HUES6 (cell line): ENCODE data around the gene FAM13A.

ENCODE experiments used
- H3K27ac ChIP-seq: 2 replicates; pipeline ENCODE4 v1.7.0; 2013; ENCODE audit warnings: low read depth, mild to moderate bottlenecking, low read length, inconsistent platforms
- H3K27me3 ChIP-seq: 2 replicates; pipeline ENCODE4 v1.6.1; 2013; ENCODE audit warnings: low read length; ENCODE audit not compliant: control insufficient read depth, insufficient read depth
- H3K36me3 ChIP-seq: 2 replicates; pipeline ENCODE4 v1.6.1; 2013; ENCODE audit warnings: low read length; ENCODE audit not compliant: control insufficient read depth, insufficient read depth
- H3K4me1 ChIP-seq: 2 replicates; pipeline ENCODE4 v1.6.1; 2013; ENCODE audit warnings: low read length; ENCODE audit not compliant: control insufficient read depth, insufficient read depth
- H3K4me3 ChIP-seq: 2 replicates; pipeline ENCODE4 v1.5.1; 2013; ENCODE audit warnings: low read depth, low read length
- H3K9ac ChIP-seq: one replicate; pipeline ENCODE4 v1.6.1; 2013; ENCODE audit warnings: mild to moderate bottlenecking, low read length
- H3K9me3 ChIP-seq: 2 replicates; pipeline ENCODE4 v1.6.1; 2013; ENCODE audit warnings: low read depth, low read length; ENCODE audit not compliant: control insufficient read depth, insufficient read depth

Gene FAM13A

DNA sequence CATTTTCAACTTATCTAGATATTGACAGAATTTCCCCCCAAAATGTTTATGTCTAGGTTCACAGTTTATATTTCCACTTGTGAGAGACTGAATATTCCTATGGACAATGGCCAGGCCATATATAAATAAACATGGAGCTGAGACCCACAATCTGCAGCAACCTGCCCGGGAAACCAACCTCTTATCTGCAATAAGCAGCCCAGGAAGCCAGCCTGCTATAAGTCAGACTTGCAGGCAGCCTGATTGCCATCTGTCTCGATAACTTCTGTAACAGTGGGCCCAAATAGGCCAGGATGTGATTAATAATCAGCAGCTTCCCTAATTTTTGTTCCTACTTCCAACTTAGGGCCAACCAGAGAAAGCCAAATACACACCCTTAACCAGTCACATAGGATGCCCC lies 354.2 kb downstream of the FAM13A start:
- Histone ChIP-seq H3K4me3 (no peak overlapping the region), H3K9ac (no peak overlapping the region), H3K4me1 (no peaks in the 10 kb centered on the region), H3K36me3 (0 out of 2 replicates have a peak, but pooled peaks cover 3% of the 10 kb centered on the region), H3K9me3 (no peaks in the 10 kb centered on the region), H3K27ac (no peak overlapping the region), H3K27me3 (no peaks in the 10 kb centered on the region)

DNA sequence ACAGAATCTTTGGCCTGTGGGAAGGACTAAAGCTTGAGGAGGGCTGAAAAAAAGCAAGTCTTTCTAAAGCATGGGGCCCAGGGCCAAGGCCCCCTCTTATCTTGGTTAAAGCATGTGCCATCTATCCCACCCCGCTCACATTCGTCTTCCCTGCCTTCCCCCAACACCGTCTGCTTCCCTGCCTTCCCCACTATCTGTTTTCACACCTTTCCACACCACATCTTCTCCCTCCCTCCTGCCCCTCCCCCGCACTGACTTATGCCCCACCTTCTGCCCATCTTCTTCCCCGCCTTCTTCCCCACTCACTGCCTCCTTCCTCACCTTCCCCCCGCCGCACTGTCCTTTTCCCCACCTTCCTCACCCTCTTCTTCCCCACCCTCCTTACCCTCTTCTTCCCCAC lies 358.5 kb downstream of the FAM13A start:
- no peaks in the 10 kb centered on the region for H3K9me3 ChIP-seq
- H3K36me3 ChIP-seq, result no peaks in the 10 kb centered on the region
- no peak overlapping the region for H3K4me3 ChIP-seq
- no peaks in the 10 kb centered on the region for H3K27me3 ChIP-seq
- no peak overlapping the region for H3K9ac ChIP-seq
- H3K4me1 ChIP-seq, result no peaks in the 10 kb centered on the region
- H3K27ac ChIP-seq, result no peak overlapping the region

DNA sequence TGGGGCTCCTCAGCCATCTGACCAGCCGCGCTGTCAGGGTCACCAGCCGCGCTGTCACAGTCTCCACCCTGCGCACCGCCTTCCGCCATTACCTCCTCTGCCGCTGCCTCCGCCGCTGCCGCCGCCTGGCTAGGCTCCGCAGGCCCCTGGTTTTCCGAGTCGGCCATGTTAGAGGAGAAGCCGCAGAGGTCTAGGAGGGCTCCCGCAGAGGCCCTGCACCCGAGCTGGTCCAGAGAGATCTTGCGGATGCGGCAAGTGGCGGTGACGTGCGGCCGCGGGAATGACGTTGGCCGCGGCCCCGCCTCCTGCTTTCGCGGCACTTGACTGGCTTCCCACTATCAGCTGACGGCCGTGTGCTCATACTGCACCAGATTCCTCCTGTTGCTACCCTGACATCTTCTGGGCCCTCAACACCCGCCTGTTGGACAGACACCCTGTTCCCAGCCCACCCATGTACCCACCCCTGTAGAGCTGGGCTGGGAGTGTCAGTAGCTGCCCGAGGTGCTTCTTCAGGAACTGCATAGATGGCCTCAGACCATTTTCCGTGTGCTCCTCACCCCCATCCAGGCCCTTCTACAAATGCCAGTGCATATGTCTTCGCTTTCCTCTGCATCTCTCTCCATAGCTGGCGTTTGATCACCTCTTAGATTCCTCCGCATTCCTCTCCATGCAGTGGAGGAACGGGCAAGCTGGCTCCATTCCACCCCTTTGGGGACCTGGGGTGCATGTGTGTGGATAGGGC lies 359.2 kb downstream of the FAM13A start, which contains the start of gene NAP1L5:
NAP1L5 (minus strand) TSS at position 242 of the 742 bp plus-strand sequence; CDS start at position 167, 75 bp downstream.
- no peak within 1 kb of the TSS for H3K27ac ChIP-seq
- peak within 1 kb of the TSS; percentile 10 for H3K9ac ChIP-seq
- no peaks in the 10 kb centered on the region for H3K36me3 ChIP-seq
- H3K4me3 ChIP-seq, result peak within 1 kb of the TSS; percentile 59
- no peaks in the 10 kb centered on the region for H3K27me3 ChIP-seq
- H3K9me3 ChIP-seq, result no peaks in the 10 kb centered on the region
- no peaks in the 10 kb centered on the region for H3K4me1 ChIP-seq

DNA sequence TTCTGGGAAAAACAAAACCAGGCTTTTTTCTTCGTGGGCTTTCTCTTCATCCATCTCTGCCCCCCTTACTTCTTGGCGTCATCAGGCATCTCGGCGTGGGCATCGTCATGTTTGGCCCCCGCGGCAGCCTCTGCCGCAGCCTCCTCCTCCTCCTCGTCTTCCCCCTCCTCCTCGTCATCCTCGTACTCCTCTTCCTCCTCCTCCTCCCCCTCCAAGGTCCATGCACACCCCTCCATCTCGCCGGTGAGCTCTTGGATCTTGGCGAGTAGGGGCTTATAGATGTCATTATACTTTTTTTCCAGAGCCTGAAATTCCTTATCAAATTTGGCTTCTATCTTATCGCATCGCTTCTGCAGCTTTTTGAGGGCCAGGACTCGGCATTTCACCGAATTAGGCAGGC lies 359.8 kb downstream of the FAM13A start:
- Histone ChIP-seq H3K9ac (no peak overlapping the region), H3K27me3 (no peaks in the 10 kb centered on the region), H3K4me3 (peak overlapping the region; percentile 59), H3K36me3 (no peaks in the 10 kb centered on the region), H3K27ac (no peak overlapping the region), H3K9me3 (no peaks in the 10 kb centered on the region), H3K4me1 (no peaks in the 10 kb centered on the region)

DNA sequence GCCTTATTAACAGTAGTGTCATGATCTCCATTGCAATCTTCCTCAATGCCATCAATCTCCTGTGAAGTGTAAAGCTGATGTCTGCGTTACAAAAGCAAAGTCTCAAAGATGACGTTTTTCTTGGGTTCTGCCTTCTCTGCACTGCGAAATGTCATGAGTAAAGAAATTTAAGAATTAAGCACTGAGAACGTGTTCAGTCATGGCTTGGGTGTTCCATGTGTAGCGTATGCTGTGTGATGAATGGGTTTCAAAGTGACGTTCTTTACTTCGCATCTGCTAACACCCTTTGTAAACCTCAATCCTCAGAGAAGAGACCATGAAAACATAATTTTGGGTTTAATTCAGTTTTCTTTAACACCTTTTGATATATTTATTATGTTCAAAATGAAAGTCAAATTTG lies 360.4 kb downstream of the FAM13A start:
- Histone ChIP-seq H3K4me1 (no peaks in the 10 kb centered on the region), H3K9ac (no peak overlapping the region), H3K27me3 (no peaks in the 10 kb centered on the region), H3K27ac (no peak overlapping the region), H3K4me3 (no peak overlapping the region), H3K36me3 (no peaks in the 10 kb centered on the region), H3K9me3 (no peaks in the 10 kb centered on the region)

DNA sequence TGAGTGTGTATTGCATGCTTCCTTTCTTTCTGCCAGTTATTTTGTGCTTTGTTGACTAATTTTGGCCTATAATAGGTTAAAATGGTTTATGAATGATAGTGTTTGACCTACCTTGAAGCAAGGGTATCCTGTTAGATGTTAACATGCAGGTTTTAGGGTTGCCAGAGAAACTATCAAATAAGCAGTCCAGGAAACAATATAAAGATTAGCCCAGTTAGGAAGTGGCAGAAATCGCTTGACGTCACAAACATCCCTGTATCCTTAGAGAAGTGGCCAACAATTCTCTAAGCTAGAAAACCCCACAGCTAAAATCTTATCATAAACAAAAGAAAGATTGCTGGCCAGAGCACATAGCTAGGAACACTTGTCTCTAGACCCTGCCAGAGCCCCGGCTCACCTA lies 363.2 kb downstream of the FAM13A start:
- Histone ChIP-seq H3K4me1 (no peaks in the 10 kb centered on the region), H3K36me3 (no peaks in the 10 kb centered on the region), H3K9me3 (no peaks in the 10 kb centered on the region), H3K27ac (no peak overlapping the region), H3K9ac (no peak overlapping the region), H3K4me3 (no peak overlapping the region), H3K27me3 (no peaks in the 10 kb centered on the region)

DNA sequence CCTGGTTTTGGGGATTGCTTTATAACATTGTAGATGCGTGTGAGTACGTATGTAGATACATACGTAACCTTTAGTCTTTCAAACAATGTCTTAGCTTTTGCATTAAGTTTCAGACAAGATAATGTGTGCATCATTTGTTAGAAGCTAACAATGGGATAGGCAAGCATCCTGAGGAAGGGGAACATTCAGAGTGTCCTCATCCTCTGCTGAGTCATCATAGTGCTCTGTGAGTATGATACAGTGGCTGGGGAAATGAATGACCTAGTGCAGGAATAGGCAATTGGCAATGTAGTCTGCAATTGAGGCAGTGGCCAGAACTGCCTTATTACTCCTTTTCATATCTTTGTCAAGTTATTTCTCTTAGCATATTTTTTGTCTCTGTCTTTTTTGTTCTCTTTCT lies 366.6 kb downstream of the FAM13A start:
- Histone ChIP-seq H3K4me1 (no peaks in the 10 kb centered on the region), H3K9me3 (no peaks in the 10 kb centered on the region), H3K36me3 (no peaks in the 10 kb centered on the region), H3K9ac (no peak overlapping the region), H3K27me3 (no peaks in the 10 kb centered on the region), H3K4me3 (no peak overlapping the region), H3K27ac (no peak overlapping the region)

DNA sequence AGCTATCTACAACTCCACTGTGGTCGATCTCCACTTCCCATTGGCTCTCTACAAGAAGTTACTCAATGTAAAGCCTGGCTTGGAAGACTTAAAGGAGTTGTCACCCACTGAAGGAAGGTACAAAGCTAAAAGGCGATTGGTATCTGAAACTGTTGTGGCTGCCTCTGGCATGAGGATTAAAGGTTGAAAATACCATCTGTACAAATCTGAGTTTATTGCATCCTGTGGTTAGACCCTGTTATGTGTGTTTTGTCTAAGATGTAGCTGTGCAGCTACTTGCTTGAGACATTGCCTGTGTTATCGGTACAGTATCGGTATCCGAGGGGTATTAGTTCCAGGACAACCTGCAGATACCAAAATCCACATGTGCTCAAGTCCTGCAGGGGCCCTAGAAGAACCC lies 375.8 kb downstream of the FAM13A start:
- Histone ChIP-seq H3K27ac (no peak overlapping the region), H3K4me3 (no peak overlapping the region), H3K9ac (no peak overlapping the region), H3K27me3 (no peaks in the 10 kb centered on the region), H3K36me3 (no peaks in the 10 kb centered on the region), H3K4me1 (no peaks in the 10 kb centered on the region), H3K9me3 (no peaks in the 10 kb centered on the region)
